Frontal cortex (tissue), 4 donors: ENCODE data around the gene IFT27. TPM values are rescaled to one million over a fixed set of nuclear protein-coding genes. Genes with fewer than 3 reads are reported as not detected.

ENCODE experiments used
- DNase-seq, 2 donors: peaks; one replicate each; pipeline ENCODE4 v3.0.0; 2012; ENCODE audit warnings: low spot score in 2 of 2
- FAIRE-seq: peaks from 2 replicates; lab custom pipeline; 2012; peaks lifted over from hg19 to GRCh38; lab: Jason Lieb, UNC
- total RNA-seq: library from RNA; depleted of rRNA; stranded (reverse); fragments of >200 nt; gene quantifications from one replicate; pipeline ENCODE4 v1.2.3, GENCODE V29; 2014
- donor health status: control.
- donor health status: control.
- donor health status: control.

The IFT27 gene
- total RNA-seq, 1 donor from 2014 or later = 17.5 TPM

- DNase-seq = no peak
- FAIRE-seq = no peak
These were observed 45.6 kb downstream of the IFT27 start for GRCh38 chr22:36730176-36730858.

DNA sequence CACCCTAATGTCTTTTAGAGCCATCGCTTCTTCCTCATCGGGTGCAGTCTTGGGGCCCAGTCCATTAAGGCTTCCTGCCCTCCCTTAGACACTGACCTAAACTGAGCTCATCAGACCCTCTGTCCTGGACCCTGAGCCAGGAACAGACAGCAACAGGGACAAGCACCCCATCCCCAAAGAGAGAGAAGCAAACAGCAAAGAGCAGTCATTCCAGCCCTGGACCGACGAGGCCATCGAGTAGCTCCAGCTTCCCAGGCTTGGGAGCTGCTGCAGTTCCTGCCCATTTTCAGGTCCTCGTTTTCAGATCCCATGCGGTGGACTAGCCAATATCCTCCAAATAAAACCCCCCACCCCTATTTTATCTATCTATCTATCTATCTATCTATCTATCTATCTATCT lies 46.6 kb downstream of the IFT27 start:
- FAIRE-seq (no peak), DNase-seq (no peak)

DNA sequence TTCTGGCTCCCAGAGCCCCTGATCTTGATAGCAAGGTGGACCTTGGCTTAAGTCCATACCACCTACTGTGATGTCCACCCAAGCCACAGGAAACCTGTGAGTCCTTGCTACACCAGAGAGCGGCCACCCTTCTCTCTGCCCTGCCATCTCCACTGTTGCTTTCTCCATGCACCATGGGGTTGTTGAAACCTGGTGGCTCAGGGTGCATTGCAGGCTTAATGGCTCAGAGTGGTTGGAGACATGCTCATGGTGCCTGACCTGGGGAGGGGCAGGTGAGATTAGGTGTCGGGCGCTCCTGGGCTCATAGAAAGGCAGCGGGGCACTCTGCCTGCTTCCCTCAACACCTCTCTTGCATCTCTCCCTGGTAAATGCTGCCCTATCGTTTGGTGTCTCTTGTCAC lies 47.4 kb downstream of the IFT27 start:
- FAIRE-seq = no peak
- no peak for DNase-seq

DNA sequence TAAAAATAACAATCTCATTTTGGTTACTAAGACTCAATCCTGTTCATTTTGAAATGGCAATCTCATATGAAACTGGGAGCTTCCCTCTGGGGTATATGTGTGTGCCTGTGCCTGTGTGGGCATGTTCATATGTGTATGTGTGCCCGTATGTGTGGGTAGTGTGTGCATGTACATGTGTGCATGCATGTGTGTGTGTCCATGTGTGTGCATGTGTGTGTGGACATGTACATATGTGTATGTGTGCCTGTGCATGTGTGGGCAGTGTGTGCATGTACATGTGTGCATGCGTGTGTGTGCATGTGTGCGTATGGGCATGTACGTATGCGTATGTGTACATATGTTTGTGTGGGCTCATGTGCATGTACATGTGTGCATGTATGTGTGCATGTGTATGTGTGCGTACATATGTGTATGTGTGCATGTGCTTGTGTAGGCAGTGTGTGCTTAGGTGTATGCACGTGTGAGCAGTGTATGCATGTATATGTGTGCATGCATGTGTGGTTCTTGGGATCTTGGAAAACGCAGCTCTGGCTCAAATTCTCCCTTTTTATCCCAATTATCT lies 47.9 kb downstream of the IFT27 start:
- FAIRE-seq = no peak
- no peak for DNase-seq

GRCh38 chr22:36727110-36727509 lies 48.8 kb downstream of the IFT27 start:
- no peak for FAIRE-seq

GRCh38 chr22:36726007-36726380 lies 49.9 kb downstream of the IFT27 start:
- FAIRE-seq = no peak
- DNase-seq = no peak

More at GRCh38 chr22:36727110-36727509, 48.8 kb downstream of the IFT27 start:
- no peak for DNase-seq

- FAIRE-seq = no peak
- DNase-seq = no peak
These were observed 50.4 kb downstream of the IFT27 start for GRCh38 chr22:36725366-36726006.

DNA sequence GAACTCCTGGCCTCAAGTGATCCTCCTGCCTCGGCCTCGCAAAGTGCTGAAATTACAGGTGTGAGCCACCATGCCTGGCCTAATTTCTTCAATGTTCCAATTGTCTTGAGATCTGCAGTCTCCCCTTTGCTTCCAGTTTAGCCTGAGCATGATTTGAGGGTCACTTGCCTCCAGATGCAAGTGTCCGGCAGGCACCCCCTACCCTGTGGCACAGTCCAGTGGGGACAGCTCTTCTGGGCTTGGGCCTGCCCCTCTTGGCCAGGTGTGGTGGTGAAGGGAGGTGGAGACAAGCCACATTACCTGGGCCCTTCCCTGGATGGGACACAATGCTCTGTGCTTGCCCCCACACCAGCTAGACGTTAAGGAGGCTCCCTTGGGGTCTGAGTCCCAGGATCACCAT lies 51.1 kb downstream of the IFT27 start:
- FAIRE-seq (no peak), DNase-seq (no peak)

DNA sequence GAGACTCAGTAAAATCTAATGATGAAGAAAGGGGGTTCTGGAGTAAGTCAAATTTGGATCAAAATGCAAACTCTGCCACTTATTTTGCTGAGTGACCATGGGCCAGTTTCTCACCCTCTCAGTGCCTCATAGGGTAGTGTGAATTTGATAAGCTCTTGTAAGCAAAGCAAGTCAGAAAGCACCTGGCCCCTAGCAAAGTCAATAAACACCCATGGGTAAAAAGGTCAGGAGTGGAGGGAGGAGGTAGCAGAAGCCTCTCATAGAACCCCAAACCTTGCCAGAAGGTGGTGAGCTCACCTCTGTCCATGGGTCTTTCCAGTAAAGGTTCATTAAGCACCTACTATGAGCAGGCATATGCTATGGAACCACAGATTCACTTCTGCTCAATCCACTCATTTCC lies 53.9 kb downstream of the IFT27 start:
- DNase-seq = no peak
- no peak for FAIRE-seq

- FAIRE-seq = no peak
These were observed 60.3 kb downstream of the IFT27 start for GRCh38 chr22:36715647-36716046.

DNA sequence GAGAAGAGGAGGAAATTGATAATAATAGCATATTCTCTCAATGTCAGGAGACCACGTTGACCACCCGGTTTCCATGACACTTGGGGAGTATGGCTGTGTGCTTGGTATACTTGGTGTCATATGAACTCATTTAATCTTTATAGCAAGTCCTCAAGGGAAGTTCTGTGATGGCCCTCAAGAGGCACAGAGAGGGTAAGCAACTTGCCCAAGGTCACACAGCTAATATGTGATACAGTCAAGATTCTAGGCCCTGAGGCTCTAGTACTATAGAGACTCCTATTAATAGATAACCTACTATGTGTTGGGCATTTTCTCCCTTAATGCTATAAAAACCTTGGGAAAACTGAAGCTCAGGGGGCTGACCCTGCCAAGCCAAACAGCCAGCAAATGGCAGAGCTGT lies 61.8 kb downstream of the IFT27 start:
- no peak for DNase-seq
- FAIRE-seq = no peak

More at GRCh38 chr22:36715647-36716046, 60.3 kb downstream of the IFT27 start:
- DNase-seq = no peak

- DNase-seq (no peak), FAIRE-seq (no peak)
These were observed 62.5 kb downstream of the IFT27 start for GRCh38 chr22:36713436-36713835.

Other genes with a start within 250 kb of the IFT27 start
- 205 TPM for gene EIF3D, start 247.0 kb downstream of the IFT27 start, total RNA-seq
- gene CACNG2, start 72.4 kb downstream of the IFT27 start, total RNA-seq = 2.4 TPM
- gene PVALB, start 40.9 kb upstream of the IFT27 start, total RNA-seq = not detected
- gene NCF4, start 84.9 kb upstream of the IFT27 start, total RNA-seq = 2.0 TPM
- gene CSF2RB, start 137.5 kb upstream of the IFT27 start, total RNA-seq = 0.41 TPM
- 4.9 TPM for gene TST, start 243.3 kb upstream of the IFT27 start, total RNA-seq
- gene MPST, start 243.6 kb upstream of the IFT27 start, total RNA-seq = 22.0 TPM